Epithelial cell of umbilical artery (primary cell): ENCODE measurements around the gene CCDC28A. TPM values are rescaled to one million over a fixed set of nuclear protein-coding genes. Genes with fewer than 3 reads are reported as not detected.

Experiments used
- total RNA-seq: library from RNA; depleted of rRNA; stranded (reverse); fragments of >200 nt; gene quantifications from 2 replicates; pipeline ENCODE4 v1.2.3, GENCODE V29; 2014

Gene CCDC28A
- 16.6 and 17.2 TPM in 2 replicates for total RNA-seq

GRCh38 chr6:138773177-138774091 is at the start of gene CCDC28A:
TSS of gene CCDC28A (plus strand) at chr6:138773769. CDS start at chr6:138776121, 2,352 bp downstream.

GRCh38 chr6:138795809-138796603 is 22.4 kb downstream of the CCDC28A start, which contains the start of gene ECT2L:
TSS of gene ECT2L (plus strand) at chr6:138796087. CDS start at chr6:138813275, 17,188 bp downstream.

Other genes starting within 250 kb of the CCDC28A start
- gene ECT2L, start 22.3 kb downstream of the CCDC28A start, total RNA-seq = 0.32 TPM in 1 of 2 replicates, not detected in the other
- gene REPS1, start 214.5 kb downstream of the CCDC28A start, total RNA-seq = 15.7 and 18.2 TPM in 2 replicates